ENCODE measurements around the gene ZCWPW2.

Gene ZCWPW2

GRCh38 chr3:28386049-28386448 is 37.5 kb downstream of the ZCWPW2 start:
- H3K27ac ChIP-seq, result no peak overlapping the region
- no peak for TF ChIP-seq CTCF (conservative IDR thresholded peaks at IDR 0.05)

- H3K27ac ChIP-seq, result no peak overlapping the region
- no peak for TF ChIP-seq CTCF (conservative IDR thresholded peaks at IDR 0.05)
Measured at GRCh38 chr3:28388978-28389377, 40.5 kb downstream of the ZCWPW2 start.

- no peak overlapping the region for H3K27ac ChIP-seq
- TF ChIP-seq CTCF (conservative IDR thresholded peaks at IDR 0.05), result no peak
Measured at GRCh38 chr3:28399206-28399605, 50.7 kb downstream of the ZCWPW2 start.

GRCh38 chr3:28406241-28406640 is 57.7 kb downstream of the ZCWPW2 start:
- no peak for TF ChIP-seq CTCF (conservative IDR thresholded peaks at IDR 0.05)
- no peak overlapping the region for H3K27ac ChIP-seq

GRCh38 chr3:28449398-28449797 is 100.9 kb downstream of the ZCWPW2 start:
- H3K27ac ChIP-seq, result no peak overlapping the region
- TF ChIP-seq CTCF (conservative IDR thresholded peaks at IDR 0.05), result no peak

- no peak overlapping the region for H3K27ac ChIP-seq
- TF ChIP-seq CTCF (conservative IDR thresholded peaks at IDR 0.05), result no peak
Measured at GRCh38 chr3:28462866-28463265, 114.3 kb downstream of the ZCWPW2 start.

GRCh38 chr3:28467414-28467813 is 118.9 kb downstream of the ZCWPW2 start:
- no peak overlapping the region for H3K27ac ChIP-seq
- no peak for TF ChIP-seq CTCF (conservative IDR thresholded peaks at IDR 0.05)

GRCh38 chr3:28476194-28476593 is 127.7 kb downstream of the ZCWPW2 start:
- peak; percentile 82 for TF ChIP-seq CTCF (conservative IDR thresholded peaks at IDR 0.05)
- H3K27ac ChIP-seq, result no peak overlapping the region
